ENCODE results near the gene PAQR6. TPM values are rescaled to one million over a fixed set of nuclear protein-coding genes. Genes with fewer than 3 reads are reported as not detected.
A peak's percentile ranks its signal among the peaks of the same experiment; 100 is the strongest.

The PAQR6 gene
- total RNA-seq, 3 donors from 2014 or later: 1.5 to 6.2 (median 1.9) TPM

GRCh38 chr1:156253634-156254033, 5.8 kb upstream of the PAQR6 start:
- H3K4me1 ChIP-seq (ENCODE audit: low read depth): no peaks in the 10 kb centered on the region
- ATAC-seq: no peak
- TF ChIP-seq CTCF (IDR thresholded peaks at IDR 0.05): no peak
- intact Hi-C loops (cut with DNase I, micrococcal nuclease): no loop called here
- no peak for DNase-seq
- H3K4me3 ChIP-seq: no peak overlapping the region
- peaks cover 4% of the 10 kb centered on the region for H3K36me3 ChIP-seq (ENCODE audit: low read depth)
- H3K9me3 ChIP-seq: no peaks in the 10 kb centered on the region

GRCh38 chr1:156251527-156251926, 3.7 kb upstream of the PAQR6 start:
- intact Hi-C loops (cut with DNase I, micrococcal nuclease): no loop called here
- no peaks in the 10 kb centered on the region for H3K9me3 ChIP-seq
- H3K4me3 ChIP-seq: no peak overlapping the region
- DNase-seq (no peak), ATAC-seq (no peak)
- H3K36me3 ChIP-seq (ENCODE audit: low read depth): peaks cover 4% of the 10 kb centered on the region
- H3K4me1 ChIP-seq (ENCODE audit: low read depth): peaks cover 6% of the 10 kb centered on the region
- TF ChIP-seq CTCF (IDR thresholded peaks at IDR 0.05): no peak

- no peak for DNase-seq
- Histone ChIP-seq H3K4me3 (no peak overlapping the region), H3K9me3 (no peaks in the 10 kb centered on the region), H3K36me3 (ENCODE audit: low read depth) (peaks cover 4% of the 10 kb centered on the region), H3K4me1 (ENCODE audit: low read depth) (peaks cover 16% of the 10 kb centered on the region)
- ATAC-seq: no peak
- no peak for TF ChIP-seq CTCF (IDR thresholded peaks at IDR 0.05)
- intact Hi-C loops (cut with DNase I, micrococcal nuclease): no loop called here
Observed at GRCh38 chr1:156249593-156249992, 1.7 kb upstream of the PAQR6 start.

- peaks cover 16% of the 10 kb centered on the region for H3K4me1 ChIP-seq (ENCODE audit: low read depth)
- H3K36me3 ChIP-seq (ENCODE audit: low read depth): peaks cover 4% of the 10 kb centered on the region
- intact Hi-C loops (cut with DNase I, micrococcal nuclease): no loop called here
- no peaks in the 10 kb centered on the region for H3K9me3 ChIP-seq
- no peak for DNase-seq
- ATAC-seq: no peak
- TF ChIP-seq CTCF (IDR thresholded peaks at IDR 0.05): no peak
- no peak overlapping the region for H3K4me3 ChIP-seq
Observed at GRCh38 chr1:156248323-156248683, 447 bp upstream of the PAQR6 start.

GRCh38 chr1:156246781-156247459, 936 bp downstream of the PAQR6 start:
- intact Hi-C loops (cut with DNase I, micrococcal nuclease): no loop called here
- ATAC-seq (peak; percentile 27), DNase-seq (no peak)
- no peak for TF ChIP-seq CTCF (IDR thresholded peaks at IDR 0.05)
- Histone ChIP-seq H3K36me3 (ENCODE audit: low read depth) (no peaks in the 10 kb centered on the region), H3K9me3 (no peaks in the 10 kb centered on the region), H3K4me1 (ENCODE audit: low read depth) (peaks cover 16% of the 10 kb centered on the region), H3K4me3 (no peak overlapping the region)
